Transverse colon (tissue), 4 donors: ENCODE data around the gene ZNF608. TPM values are rescaled to one million over a fixed set of nuclear protein-coding genes. Genes with fewer than 3 reads are reported as not detected.

Source experiments
- DNase-seq: peaks from one replicate; pipeline ENCODE4 v3.0.0-alpha.2; 2019
- H3K27ac ChIP-seq, 4 donors: fragments of 200-600 bp; sonication (generic); 2 replicates each; pipeline ENCODE4 v1.5.1; 2016 to 2018; ENCODE audit warnings: inconsistent platforms in 4 of 4
- H3K27me3 ChIP-seq: fragments of 200-600 bp; sonication (generic); 2 replicates; pipeline ENCODE4 v1.5.1; 2017; ENCODE audit warnings: inconsistent platforms
- H3K36me3 ChIP-seq, 4 donors: fragments of 200-600 bp; sonication (generic); 2 replicates each; pipeline ENCODE4 v1.5.1; 2017 to 2019; ENCODE audit warnings: inconsistent platforms in 4 of 4
- H3K4me1 ChIP-seq, 4 donors: fragments of 200-600 bp; sonication (generic); 2 replicates each; pipeline ENCODE4 v1.5.1; 2017 to 2020; ENCODE audit warnings: inconsistent platforms in 4 of 4
- H3K4me3 ChIP-seq, 4 donors: fragments of 200-600 bp; sonication (generic); 1 replicate in 1 of 4; 2 replicates in 3 of 4; pipeline versions ENCODE4 v1.5.1 to v1.6.1; 2017 to 2019; ENCODE audit warnings: inconsistent platforms in 4 of 4
- H3K9me3 ChIP-seq, 2 donors: fragments of 200-600 bp; sonication (generic); 2 replicates each; pipeline ENCODE4 v1.5.1; 2017 to 2019; ENCODE audit warnings: inconsistent platforms in 2 of 2
- CTCF ChIP-seq, 5 experiments: fragments of 200-600 bp in 3 of 5; fragments of 450-650 bp in 2 of 5; sonication (generic) in 3 of 5; IDR thresholded peaks; 1 replicate in 2 of 5; 2 replicates in 3 of 5; pipeline ENCODE4 v1.5.1; 2016 to 2017; ENCODE audit warnings: antibody characterized with exemption in 5 of 5, inconsistent platforms in 3 of 5, mild to moderate bottlenecking in 2 of 5, moderate library complexity in 1 of 5
- EP300 ChIP-seq: sonication (generic); formaldehyde crosslinking; IDR thresholded peaks from one replicate; pipeline ENCODE4 v1.6.1; 2017; ENCODE audit warnings: antibody characterized with exemption, low read depth
- POLR2A ChIP-seq: fragments of 450-650 bp; IDR thresholded peaks from one replicate; pipeline ENCODE4 v1.6.1; 2016; ENCODE audit warnings: antibody characterized with exemption, mild to moderate bottlenecking, moderate library complexity
- POLR2AphosphoS5 ChIP-seq, 3 donors: sonication (generic); formaldehyde crosslinking; IDR thresholded peaks; one replicate each; pipeline ENCODE4 v1.6.1; 2016; ENCODE audit warnings: antibody characterized with exemption in 3 of 3
- WGBS, 2 donors: methylation state at CpG; one replicate each; pipeline ENCODE4 v1.1.5; 2018; ENCODE audit warnings: low coverage in 1 of 2; 5-methylcytosine and 5-hydroxymethylcytosine counted together
- in situ Hi-C, 4 donors: fragments of 200-750 bp; cut with MboI; loops; one replicate each; pipeline versions ENCODE4 v1.15.0 to v1.15.1; 2017; ENCODE audit warnings: low sequenced_read_pairs in 3 of 4, low pct_ligation_motif_present in 1 of 4, low pct_unique_long_range_greater_than_20kb in 1 of 4
- intact Hi-C: fragments of 100-400 bp; cut with DNase I; formaldehyde crosslinking; loops from one replicate; pipeline ENCODE4 v1.15.1; 2023; ENCODE audit warnings: low total_unique reads
- total RNA-seq, 4 donors: library from RNA; depleted of rRNA; stranded (reverse); fragments of >200 nt; gene quantifications; one replicate each; pipeline ENCODE4 v1.1.0, GENCODE V29; 2016

The ZNF608 gene
- total RNA-seq, 4 donors from 2014 or later: 30.6 to 83.2 (median 41.2) TPM

DNA sequence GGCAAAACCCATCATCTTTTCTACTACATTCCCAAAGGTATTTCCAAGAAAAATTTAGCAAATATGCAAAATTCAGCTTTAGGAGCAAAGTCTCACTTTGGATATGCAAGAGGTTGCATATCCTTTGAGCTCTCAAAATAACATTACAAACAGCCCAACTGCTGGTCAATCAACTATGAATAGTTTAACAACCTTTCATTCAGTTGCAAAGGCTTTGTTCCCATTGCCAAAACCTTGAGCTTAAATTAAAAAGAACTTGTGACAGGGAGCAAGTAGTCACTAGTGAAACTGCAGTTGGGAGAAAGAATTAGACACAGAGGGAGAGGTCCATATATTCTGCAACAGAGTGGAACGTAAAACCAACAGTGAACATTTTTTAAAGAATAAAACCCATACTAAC, 8.8 kb downstream of the ZNF608 start:
- H3K4me1 ChIP-seq: peaks cover 11 to 87% (median 66%) of the 10 kb centered on the region in 4 donors
- intact Hi-C loops: no loop called here
- H3K27me3 ChIP-seq: no peaks in the 10 kb centered on the region
- H3K4me3 ChIP-seq: no peak overlapping the region
- no peak for DNase-seq
- H3K36me3 ChIP-seq: no peaks in the 10 kb centered on the region
- in situ Hi-C loops: no loop called here
- no peaks in the 10 kb centered on the region for H3K9me3 ChIP-seq
- WGBS, 2 donors: 75 to 88% methylated on average over 1 of the region's 1 CpG
- TF ChIP-seq CTCF (IDR thresholded peaks at IDR 0.05) (no peak), POLR2AphosphoS5 (IDR thresholded peaks at IDR 0.05) (no peak), EP300 (no peak), POLR2A (no peak)
- peak overlapping the region in 2 of 4 donors; percentile 73 to 98 for H3K27ac ChIP-seq

DNA sequence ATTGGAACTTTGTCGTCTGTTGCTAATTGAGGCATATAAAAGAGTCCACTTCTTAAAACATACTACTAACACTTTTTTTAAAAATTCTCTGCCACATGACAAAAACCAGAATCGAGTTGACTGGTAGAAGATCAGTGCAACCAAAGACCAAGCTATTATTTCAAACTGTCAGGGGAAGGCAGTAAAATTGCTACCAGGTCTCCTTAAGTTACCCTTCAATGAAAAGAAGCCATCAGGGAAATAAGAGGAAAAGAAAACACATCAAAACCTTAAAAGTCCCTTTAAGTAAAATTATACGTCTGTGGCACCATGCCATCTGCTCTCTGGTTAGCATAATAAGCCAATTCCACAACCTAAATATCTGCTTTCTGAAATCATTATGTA, 9.6 kb downstream of the ZNF608 start:
- H3K36me3 ChIP-seq: no peaks in the 10 kb centered on the region
- intact Hi-C loops (no loop called here), in situ Hi-C loops (no loop called here)
- no peak for DNase-seq
- no peaks in the 10 kb centered on the region for H3K27me3 ChIP-seq
- no peak overlapping the region for H3K4me3 ChIP-seq
- peaks cover 9 to 87% (median 61%) of the 10 kb centered on the region in 4 donors for H3K4me1 ChIP-seq
- TF ChIP-seq POLR2AphosphoS5 (IDR thresholded peaks at IDR 0.05) (no peak), POLR2A (no peak), EP300 (no peak), CTCF (IDR thresholded peaks at IDR 0.05) (no peak)
- H3K9me3 ChIP-seq: no peaks in the 10 kb centered on the region
- peak overlapping the region; percentile 63 to 73 (median 66) for H3K27ac ChIP-seq
- 30 to 46% methylated on average over 3 of the region's 3 CpGs for WGBS, 2 donors

DNA sequence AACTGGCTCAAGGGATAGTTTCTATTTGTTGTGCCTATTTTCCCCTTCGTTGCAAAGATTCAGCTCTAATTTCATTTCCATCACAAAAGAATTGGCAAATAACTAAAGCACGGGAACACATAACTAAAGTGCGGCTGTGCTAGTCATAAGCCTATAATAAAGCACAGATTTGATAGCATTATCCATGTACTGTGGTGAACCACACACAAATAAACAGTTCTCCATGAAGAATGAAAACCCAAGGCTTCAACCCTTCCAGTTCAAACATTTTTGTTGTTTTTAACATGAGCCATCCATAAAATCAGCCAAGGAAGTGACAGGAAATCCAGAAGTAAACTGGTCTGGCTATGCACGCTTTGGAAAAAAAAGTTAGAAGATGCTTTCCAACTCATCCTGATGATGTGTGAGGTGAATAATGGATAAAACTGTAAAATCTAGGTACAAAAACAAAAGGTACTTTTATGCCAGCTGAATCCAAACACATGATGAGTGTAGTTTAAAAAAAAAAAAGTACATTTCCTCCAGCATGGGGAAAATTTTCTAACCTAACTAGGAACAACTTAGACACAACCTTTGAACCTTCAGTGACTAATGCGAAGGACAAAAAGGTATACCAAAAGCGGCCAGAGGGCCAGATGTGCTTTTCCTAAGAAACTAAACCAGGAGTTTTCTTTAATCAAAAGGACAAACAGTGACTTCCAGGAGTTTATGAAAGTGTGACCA, 10.2 kb downstream of the ZNF608 start:
- peaks cover 7 to 81% (median 56%) of the 10 kb centered on the region in 4 donors for H3K4me1 ChIP-seq

More for the DNA sequence above, 10.2 kb downstream of the ZNF608 start:
- no peak for DNase-seq
- in situ Hi-C loops (no loop called here), intact Hi-C loops (no loop called here)
- Histone ChIP-seq H3K9me3 (no peaks in the 10 kb centered on the region), H3K27ac (peak overlapping the region; percentile 63 to 73 (median 66)), H3K27me3 (no peaks in the 10 kb centered on the region), H3K36me3 (no peaks in the 10 kb centered on the region), H3K4me3 (no peak overlapping the region)
- no peak for TF ChIP-seq POLR2A
- TF ChIP-seq CTCF (IDR thresholded peaks at IDR 0.05): peak in 2 of 5 experiments; percentile 21 to 28
- 53 to 60% methylated on average over 6 of the region's 6 CpGs for WGBS, 2 donors
